Activated T-helper 1 cell treated with anti-CD3 and anti-CD28 coated beads, Interleukin-12 subunit alpha, Interleukin-12 subunit beta, Interleukin-2, Interleukin-4 antibody, amounts not matched to agents 30 ng/mL and 10 ng/mL and 1 ng/mL, durations not matched to agents 14 hours and 24 hours and 36 hours (primary cell): ENCODE data around the gene TSHR. TPM values are rescaled to one million over a fixed set of nuclear protein-coding genes. Genes with fewer than 3 reads are reported as not detected.

Source experiments
- DNase-seq: peaks from one replicate; pipeline ENCODE4 v3.0.0; 2021; ENCODE audit warnings: low spot score
- H3K27ac Mint-ChIP-seq: one replicate; pipeline ENCODE4 v1.8.0; 2021; ENCODE audit warnings: mild to moderate bottlenecking, mixed read lengths
- H3K27me3 Mint-ChIP-seq: one replicate; pipeline ENCODE4 v1.8.0; 2022; ENCODE audit warnings: mild to moderate bottlenecking, moderate library complexity, mixed read lengths; ENCODE audit not compliant: insufficient read depth
- H3K36me3 Mint-ChIP-seq: one replicate; pipeline ENCODE4 v1.8.0; 2021; ENCODE audit warnings: low read depth, mixed read lengths
- H3K4me1 Mint-ChIP-seq: one replicate; pipeline ENCODE4 v1.8.0; 2021; ENCODE audit warnings: low read depth, mixed read lengths
- H3K4me3 Mint-ChIP-seq: one replicate; pipeline ENCODE4 v1.8.0; 2021; ENCODE audit warnings: mild to moderate bottlenecking, moderate library complexity, mixed read lengths
- H3K9me3 Mint-ChIP-seq: one replicate; pipeline ENCODE4 v1.8.0; 2021; ENCODE audit warnings: mixed read lengths
- intact Hi-C: fragments of 100-400 bp; cut with micrococcal nuclease; formaldehyde crosslinking; loops from one replicate; pipeline ENCODE4 v1.15.1; 2024
- total RNA-seq: library from RNA; stranded (reverse); gene quantifications from 2 replicates; pipeline ENCODE4 v1.2.3, GENCODE V29; 2022

TSHR gene
- total RNA-seq, 1 donor from 2014 or later = 0.16 TPM

GRCh38 chr14:81143793-81144192 is 188.4 kb downstream of the TSHR start:
- H3K4me3 Mint-ChIP-seq = no peak overlapping the region
- H3K36me3 Mint-ChIP-seq = no peaks in the 10 kb centered on the region
- DNase-seq = no peak
- peaks cover 15% of the 10 kb centered on the region for H3K4me1 Mint-ChIP-seq
- H3K9me3 Mint-ChIP-seq = no peaks in the 10 kb centered on the region
- no peaks in the 10 kb centered on the region for H3K27me3 Mint-ChIP-seq
- no peak overlapping the region for H3K27ac Mint-ChIP-seq
- intact Hi-C loops = loop anchor here (5.0 kb wide), 1 partner anchor 81 kb away; no protein-coding TSS in a partner anchor

DNA sequence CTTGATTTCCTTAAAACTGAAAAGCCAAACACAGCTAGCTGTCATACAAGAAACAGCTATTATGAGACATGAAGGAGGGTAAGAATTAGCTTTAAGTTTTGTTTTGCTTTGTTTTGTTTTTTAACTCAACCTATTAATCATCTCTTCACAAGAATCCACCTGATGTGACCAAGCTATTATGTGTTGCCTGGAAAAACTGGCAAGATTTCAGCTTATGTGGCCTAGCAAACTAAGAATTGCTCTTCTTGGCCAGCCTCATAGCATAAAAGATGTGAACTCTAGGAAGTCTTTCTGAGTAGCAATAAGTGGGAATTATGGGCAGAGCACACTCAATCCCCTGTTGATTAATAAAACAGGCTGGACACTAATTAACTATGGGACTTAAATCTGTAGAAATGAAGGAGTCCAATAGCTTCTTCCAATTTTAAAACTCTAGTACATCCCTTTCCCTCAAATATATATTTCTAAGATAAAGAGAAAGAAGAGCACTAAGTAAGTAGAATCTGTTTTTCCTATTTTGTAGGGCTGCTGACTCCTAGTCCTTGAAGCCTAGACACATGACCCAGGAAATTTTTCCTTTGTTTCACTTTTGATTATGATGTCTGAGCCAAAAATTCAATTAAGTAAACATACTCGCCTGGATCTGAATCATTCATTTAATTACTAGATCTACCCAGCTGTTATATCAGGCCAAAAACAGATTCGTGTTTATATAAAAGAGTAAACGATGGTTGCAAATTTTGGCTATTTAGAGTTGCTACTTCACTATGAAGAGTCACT is 189.6 kb downstream of the TSHR start:
- Mint-ChIP-seq H3K27me3 (no peaks in the 10 kb centered on the region), H3K36me3 (no peaks in the 10 kb centered on the region), H3K4me1 (peaks cover 15% of the 10 kb centered on the region), H3K4me3 (no peak overlapping the region), H3K27ac (no peak overlapping the region), H3K9me3 (no peaks in the 10 kb centered on the region)
- intact Hi-C loops = loop anchor here (5.0 kb wide), 1 partner anchor 83 kb away; no protein-coding TSS in a partner anchor
- DNase-seq = no peak

GRCh38 chr14:81147140-81147897 is 191.9 kb downstream of the TSHR start:
- intact Hi-C loops = no loop called here
- Mint-ChIP-seq H3K27me3 (no peaks in the 10 kb centered on the region), H3K9me3 (no peaks in the 10 kb centered on the region), H3K36me3 (no peaks in the 10 kb centered on the region), H3K4me3 (no peak overlapping the region), H3K27ac (peak overlapping the region; percentile 41), H3K4me1 (peaks cover 15% of the 10 kb centered on the region)
- DNase-seq = no peak

- Mint-ChIP-seq H3K27me3 (no peaks in the 10 kb centered on the region), H3K4me3 (no peak overlapping the region), H3K9me3 (no peaks in the 10 kb centered on the region), H3K4me1 (peaks cover 22% of the 10 kb centered on the region), H3K36me3 (no peaks in the 10 kb centered on the region), H3K27ac (no peak overlapping the region)
- intact Hi-C loops = no loop called here
- DNase-seq = no peak
Measured at GRCh38 chr14:81148635-81149034, 193.2 kb downstream of the TSHR start.

DNA sequence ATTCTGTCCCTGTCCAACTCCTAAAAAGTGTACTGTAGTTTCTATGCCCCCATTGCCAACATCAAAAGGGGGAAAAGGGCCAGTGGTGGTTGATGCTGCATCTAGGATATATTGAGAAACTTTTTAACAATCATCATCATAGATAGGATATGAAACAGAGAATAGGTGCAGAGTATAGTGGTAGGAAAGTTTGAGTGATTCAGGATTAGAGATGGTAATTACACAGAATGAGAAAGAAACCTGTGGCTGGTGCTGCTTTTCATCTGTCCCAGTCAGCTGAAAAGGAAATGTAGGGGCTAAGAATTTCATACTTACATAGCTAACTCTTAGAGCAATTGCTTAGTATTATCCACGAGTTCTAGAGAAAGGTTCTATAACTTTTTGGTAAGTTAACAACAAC is 197.8 kb downstream of the TSHR start:
- H3K27ac Mint-ChIP-seq = peak overlapping the region; percentile 4
- no peak overlapping the region for H3K4me3 Mint-ChIP-seq
- intact Hi-C loops = loop anchor here (1.0 kb wide), 3 partner anchors 11 to 66 kb away; no protein-coding TSS in a partner anchor

GRCh38 chr14:81157431-81157830 is 202.0 kb downstream of the TSHR start:
- Mint-ChIP-seq H3K36me3 (no peaks in the 10 kb centered on the region), H3K4me1 (peaks cover 18% of the 10 kb centered on the region), H3K27me3 (peaks cover 2% of the 10 kb centered on the region), H3K4me3 (no peak overlapping the region), H3K27ac (no peak overlapping the region), H3K9me3 (peaks cover 4% of the 10 kb centered on the region)
- intact Hi-C loops = no loop called here
- DNase-seq = no peak

More for the DNA sequence above, 197.8 kb downstream of the TSHR start:
- Mint-ChIP-seq H3K9me3 (no peaks in the 10 kb centered on the region), H3K4me1 (peaks cover 17% of the 10 kb centered on the region), H3K27me3 (peaks cover 2% of the 10 kb centered on the region), H3K36me3 (no peaks in the 10 kb centered on the region)
- no peak for DNase-seq

DNA sequence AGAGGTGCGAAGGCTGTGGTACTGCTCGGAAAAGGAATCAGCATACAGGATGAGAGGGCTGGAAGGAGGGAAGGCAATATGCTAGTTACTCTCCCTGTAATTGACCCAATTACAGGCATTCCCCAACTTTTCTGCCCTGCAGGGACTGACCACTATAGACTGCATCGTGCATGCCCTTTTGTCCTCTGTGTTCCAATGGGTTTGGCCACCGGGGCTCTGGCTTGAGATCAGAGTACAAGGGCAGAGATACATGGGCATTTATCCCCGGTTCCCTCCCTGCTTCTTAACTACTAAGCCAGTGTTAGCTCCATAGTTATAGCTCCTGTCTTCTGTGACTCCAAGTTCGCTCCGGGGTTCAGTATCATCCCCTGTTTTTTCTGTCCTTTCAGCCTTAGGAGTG is 205.7 kb downstream of the TSHR start:
- intact Hi-C loops = loop anchor here (5.0 to 10.0 kb wide), 2 partner anchors 104 to 576 kb away; no protein-coding TSS in a partner anchor
- Mint-ChIP-seq H3K4me3 (no peak overlapping the region), H3K9me3 (peaks cover 4% of the 10 kb centered on the region), H3K27me3 (peaks cover under 1% of the 10 kb centered on the region), H3K4me1 (peaks cover 32% of the 10 kb centered on the region), H3K27ac (no peak overlapping the region), H3K36me3 (no peaks in the 10 kb centered on the region)
- DNase-seq = no peak

DNA sequence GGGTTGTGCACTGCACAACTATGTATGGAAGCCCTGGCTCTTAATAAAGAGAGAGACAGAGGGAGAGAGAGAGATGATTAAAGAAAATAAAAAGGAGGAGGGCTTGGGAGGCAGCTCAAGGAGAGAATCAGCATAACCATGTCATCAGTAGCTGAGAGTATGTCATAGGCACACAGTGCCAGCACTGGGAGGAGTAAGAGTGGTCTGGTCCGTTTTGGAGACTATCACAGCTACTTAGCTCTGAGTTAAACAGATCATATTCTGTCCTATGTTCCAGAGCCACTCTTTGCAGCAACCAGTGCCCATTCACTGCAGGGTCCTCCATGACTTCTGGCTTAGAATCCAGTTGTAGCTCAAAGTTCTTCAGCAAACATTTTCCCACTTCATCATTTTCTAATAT is 206.3 kb downstream of the TSHR start:
- H3K36me3 Mint-ChIP-seq = no peaks in the 10 kb centered on the region
- DNase-seq = no peak
- intact Hi-C loops = loop anchor here (5.0 to 10.0 kb wide), 2 partner anchors 104 to 577 kb away; no protein-coding TSS in a partner anchor
- peaks cover 4% of the 10 kb centered on the region for H3K9me3 Mint-ChIP-seq
- no peak overlapping the region for H3K27ac Mint-ChIP-seq
- H3K27me3 Mint-ChIP-seq = no peaks in the 10 kb centered on the region
- peaks cover 32% of the 10 kb centered on the region for H3K4me1 Mint-ChIP-seq
- H3K4me3 Mint-ChIP-seq = no peak overlapping the region

DNA sequence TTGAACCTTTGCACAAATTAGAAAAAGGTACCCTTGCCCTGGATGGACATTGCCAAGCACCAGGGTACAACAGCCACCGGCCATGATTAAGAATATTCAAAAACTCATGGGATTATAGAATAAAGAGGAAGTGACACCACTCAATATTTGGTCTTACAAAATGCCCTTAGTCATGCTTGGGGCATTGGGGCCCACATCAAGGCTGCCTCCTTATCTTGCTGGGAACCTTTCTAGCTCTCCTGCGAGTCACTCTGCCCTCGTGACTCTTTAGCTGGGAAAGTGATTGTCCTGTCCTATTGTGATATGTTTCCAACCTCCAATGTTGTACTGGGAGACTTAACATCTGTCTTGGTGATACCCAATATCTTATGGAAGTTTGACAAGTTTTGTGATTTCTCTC is 207.5 kb downstream of the TSHR start:
- peaks cover 4% of the 10 kb centered on the region for H3K9me3 Mint-ChIP-seq
- H3K36me3 Mint-ChIP-seq = no peaks in the 10 kb centered on the region

DNA sequence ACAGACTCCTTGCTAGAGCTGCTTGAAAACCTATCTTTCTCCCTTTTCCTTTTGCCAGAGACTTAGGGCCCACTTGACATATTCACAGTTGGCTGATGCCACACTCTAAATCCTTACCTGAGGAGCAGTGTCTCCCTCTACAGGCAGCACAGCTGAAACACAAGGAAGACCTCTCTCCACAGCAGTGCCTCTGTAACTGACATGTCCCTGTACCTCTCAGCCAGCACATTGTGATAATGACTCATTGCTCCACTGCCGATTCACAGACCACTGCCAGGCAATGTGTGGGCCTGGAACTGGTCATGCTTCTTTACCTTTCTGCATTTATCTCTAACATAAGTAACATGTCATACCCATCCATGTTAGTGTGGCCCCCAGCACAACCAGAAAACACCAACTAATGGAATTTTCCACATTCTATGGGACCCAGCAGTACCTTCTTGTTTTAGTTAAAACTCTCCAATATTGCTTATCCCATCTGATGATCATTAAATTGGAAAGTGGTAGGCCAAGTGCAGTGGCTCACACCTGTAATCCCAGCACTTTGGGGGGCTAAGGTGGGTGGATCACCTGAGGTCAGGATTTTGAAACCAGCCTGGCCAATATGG is 208.8 kb downstream of the TSHR start:
- Mint-ChIP-seq H3K4me3 (no peak overlapping the region), H3K36me3 (no peaks in the 10 kb centered on the region), H3K4me1 (peaks cover 35% of the 10 kb centered on the region), H3K27ac (peak overlapping the region; percentile 1), H3K9me3 (peaks cover 4% of the 10 kb centered on the region), H3K27me3 (no peaks in the 10 kb centered on the region)
- intact Hi-C loops = loop anchor here (1.0 to 10.0 kb wide), 5 partner anchors 11 to 579 kb away; no protein-coding TSS in a partner anchor
- peak; percentile 50 for DNase-seq

More for the DNA sequence above, 207.5 kb downstream of the TSHR start:
- Mint-ChIP-seq H3K27ac (no peak overlapping the region), H3K27me3 (no peaks in the 10 kb centered on the region), H3K4me1 (peaks cover 25% of the 10 kb centered on the region), H3K4me3 (no peak overlapping the region)
- intact Hi-C loops = loop anchor here (5.0 to 10.0 kb wide), 2 partner anchors 106 to 578 kb away; no protein-coding TSS in a partner anchor
- no peak for DNase-seq

GRCh38 chr14:81165188-81165587 is 209.8 kb downstream of the TSHR start:
- DNase-seq = no peak
- H3K27ac Mint-ChIP-seq = peak overlapping the region; percentile 31
- H3K9me3 Mint-ChIP-seq = no peaks in the 10 kb centered on the region
- H3K4me3 Mint-ChIP-seq = no peak overlapping the region
- peaks cover 44% of the 10 kb centered on the region for H3K4me1 Mint-ChIP-seq
- no peaks in the 10 kb centered on the region for H3K36me3 Mint-ChIP-seq
- H3K27me3 Mint-ChIP-seq = no peaks in the 10 kb centered on the region
- intact Hi-C loops = loop anchor here (10.0 kb wide), 1 partner anchor 580 kb away; no protein-coding TSS in a partner anchor

- H3K9me3 Mint-ChIP-seq = no peaks in the 10 kb centered on the region
- H3K4me3 Mint-ChIP-seq = no peak overlapping the region
- no peak for DNase-seq
- H3K36me3 Mint-ChIP-seq = no peaks in the 10 kb centered on the region
- peaks cover 53% of the 10 kb centered on the region for H3K4me1 Mint-ChIP-seq
- H3K27ac Mint-ChIP-seq = no peak overlapping the region
- intact Hi-C loops = loop anchor here (10.0 kb wide), 1 partner anchor 581 kb away; no protein-coding TSS in a partner anchor
- H3K27me3 Mint-ChIP-seq = no peaks in the 10 kb centered on the region
Measured at GRCh38 chr14:81166121-81166520, 210.7 kb downstream of the TSHR start.
